Occipital lobe (tissue), 2 donors: ENCODE measurements around the gene SLC1A1. TPM values are rescaled to one million over a fixed set of nuclear protein-coding genes. Genes with fewer than 3 reads are reported as not detected.

Source experiments
- DNase-seq: peaks from one replicate; lab custom pipeline; 2025; lab: John Stamatoyannopoulos, UW
- total RNA-seq: library from RNA; depleted of rRNA; stranded (reverse); fragments of >200 nt; gene quantifications from one replicate; pipeline ENCODE4 v1.2.3, GENCODE V29; 2014

The SLC1A1 gene
- total RNA-seq, 1 donor from 2014 or later, result 54.7 TPM

DNA sequence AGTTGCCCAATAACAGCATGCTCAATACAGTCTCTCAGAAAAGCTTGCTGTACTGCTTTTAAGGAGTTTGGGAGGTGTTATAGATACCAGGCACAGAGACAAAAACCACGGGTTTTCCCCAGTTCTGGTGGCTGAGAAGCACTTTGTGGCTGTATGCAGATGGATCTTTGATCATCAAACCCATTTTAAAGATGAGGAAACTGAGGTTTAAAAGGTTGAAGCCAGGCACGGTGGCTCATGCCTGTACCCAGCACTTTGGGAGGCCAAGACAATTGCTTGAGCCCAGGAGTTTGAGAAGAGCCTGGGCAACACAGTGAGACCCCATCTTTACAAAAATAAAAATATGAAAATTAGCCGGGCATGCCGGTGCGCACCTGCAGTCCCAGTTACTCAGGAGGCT is 125.5 kb downstream of the SLC1A1 start:
- DNase-seq, result no peak

DNA sequence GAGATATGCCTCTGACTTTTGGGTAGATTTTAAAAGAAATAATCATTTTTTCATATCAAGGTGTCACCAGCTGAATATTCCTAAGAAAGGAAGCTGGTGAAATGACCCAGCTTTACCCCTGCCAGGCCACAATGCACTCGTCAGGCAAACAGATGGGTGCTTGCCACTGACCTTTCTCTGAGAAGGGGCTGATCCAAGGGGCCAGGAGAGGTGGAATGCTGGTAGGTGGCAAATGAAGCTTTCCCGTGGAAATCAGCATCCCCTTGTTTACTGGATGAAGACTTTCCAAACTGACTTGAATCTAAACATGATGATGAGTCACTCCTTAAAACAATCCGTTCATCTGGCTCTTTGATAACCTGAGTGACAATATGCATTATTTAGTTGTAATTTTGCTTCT is 127.5 kb downstream of the SLC1A1 start:
- no peak for DNase-seq

DNA sequence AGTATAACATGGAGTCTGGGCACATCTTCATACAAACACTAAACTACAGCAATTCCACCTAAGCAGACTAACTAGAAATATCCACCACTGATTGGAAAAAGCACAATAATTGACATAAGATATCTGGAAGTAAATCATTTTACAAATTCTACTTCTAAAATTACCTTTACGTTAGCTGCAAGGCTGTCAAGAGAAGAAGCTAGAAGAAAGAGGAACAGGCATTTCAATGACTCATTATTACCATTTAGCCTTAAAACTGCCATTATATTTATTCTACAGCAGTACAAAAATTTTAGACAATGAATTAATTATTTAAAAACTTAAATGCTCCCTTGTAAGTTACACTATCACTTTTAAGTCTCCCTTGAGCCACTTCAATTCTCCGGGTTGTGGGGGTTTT is 128.4 kb downstream of the SLC1A1 start:
- DNase-seq, result no peak

DNA sequence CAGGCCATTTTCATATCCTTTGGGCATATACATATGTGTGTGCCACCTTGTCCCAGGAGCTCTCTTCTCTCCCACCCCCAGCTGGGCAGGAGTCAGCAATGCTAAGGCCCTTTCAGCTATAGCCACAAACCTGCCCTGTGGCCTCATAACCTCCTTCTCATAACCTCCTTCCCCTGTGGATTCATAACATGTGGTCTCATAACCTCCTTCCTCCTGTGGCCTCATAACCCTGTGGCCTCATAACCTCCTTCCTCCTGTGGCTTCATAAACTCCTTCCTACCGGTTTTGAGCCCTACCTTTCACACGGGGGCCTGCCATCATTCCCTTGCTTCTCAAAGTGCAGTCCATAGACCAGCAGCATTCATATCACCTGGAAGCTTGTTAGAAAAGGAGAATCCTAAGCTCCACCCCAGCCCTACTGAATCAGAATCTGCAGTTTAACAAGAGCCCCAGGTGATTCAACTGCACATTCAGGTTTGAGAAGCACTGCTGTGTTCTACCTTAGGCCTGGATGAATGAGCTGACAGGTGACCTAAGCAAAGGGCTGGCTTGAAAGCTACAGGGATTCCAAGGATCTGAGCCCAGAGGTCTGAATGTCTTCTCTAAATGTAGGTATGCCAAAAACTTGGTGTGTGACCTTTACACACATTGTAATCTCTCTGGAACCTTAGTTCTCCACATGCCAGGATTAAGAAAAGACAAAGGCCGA is 129.9 kb downstream of the SLC1A1 start:
- no peak for DNase-seq

DNA sequence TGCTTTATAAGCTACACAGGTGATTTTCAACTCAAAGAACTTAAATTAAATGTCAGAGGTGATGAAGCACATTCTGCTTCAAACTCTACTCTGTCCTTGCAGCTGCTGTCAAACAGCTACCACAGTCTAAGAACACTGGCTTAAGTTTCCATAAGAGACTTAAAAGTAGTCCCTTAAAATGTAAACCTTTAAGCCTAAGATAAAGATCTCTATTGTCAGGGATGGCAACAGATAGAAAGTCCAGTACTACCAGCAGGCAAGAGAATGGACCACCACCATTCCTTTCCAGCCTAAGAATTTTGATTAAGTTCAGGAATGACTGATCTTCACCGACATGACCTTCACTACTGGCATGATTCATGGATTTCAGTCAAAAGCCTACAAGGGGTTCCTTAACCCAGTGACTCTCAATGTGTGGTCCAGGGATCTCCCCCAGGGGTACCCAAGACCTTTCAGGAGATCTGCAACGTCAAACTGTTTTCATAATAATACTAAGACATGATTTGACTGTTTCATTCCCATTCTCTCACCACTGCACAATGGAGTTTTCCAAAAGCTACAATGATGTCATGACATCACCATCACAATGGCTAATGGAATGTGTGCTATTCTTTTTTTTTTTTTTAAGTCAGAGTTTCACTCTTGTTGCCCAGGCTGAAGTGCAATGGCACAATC is 130.8 kb downstream of the SLC1A1 start:
- no peak for DNase-seq

DNA sequence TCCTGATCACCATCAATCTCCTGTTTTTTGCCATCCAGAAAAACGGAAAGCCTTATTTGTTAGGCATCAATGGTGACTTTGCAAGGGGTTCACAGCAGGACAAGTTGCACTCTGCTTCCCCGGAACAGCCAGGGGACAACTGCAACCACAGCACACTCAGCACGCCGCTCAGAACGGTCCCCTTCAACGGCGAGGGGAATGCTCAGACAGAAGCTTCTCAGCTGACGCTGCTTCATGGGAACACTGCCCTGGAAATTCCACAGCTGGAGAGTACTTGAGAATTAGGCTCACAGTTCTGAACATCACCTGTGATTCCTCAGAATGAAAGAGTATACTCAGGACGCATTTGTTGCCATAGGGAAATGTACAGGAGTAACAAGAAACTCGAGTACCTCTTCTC is 131.7 kb downstream of the SLC1A1 start:
- DNase-seq, result no peak

DNA sequence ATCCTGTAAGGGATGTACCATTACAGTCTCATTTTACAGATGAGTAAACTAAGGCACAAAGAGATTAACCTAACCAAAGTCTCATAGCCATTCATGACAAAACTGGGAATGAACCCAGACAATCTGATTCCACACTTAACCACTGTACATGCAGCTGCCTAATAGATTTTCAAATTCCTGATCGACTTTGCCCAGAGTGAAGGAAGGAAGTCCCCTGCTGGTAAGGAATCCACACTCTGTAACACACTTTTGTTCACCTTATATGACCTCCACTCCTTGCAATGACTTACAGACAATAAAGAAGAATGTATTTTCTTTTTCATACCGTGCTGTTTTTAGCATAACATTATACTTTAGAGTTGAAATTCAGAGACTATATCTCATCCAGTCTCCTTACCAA is 140.6 kb downstream of the SLC1A1 start:
- DNase-seq, result no peak

Other genes starting within 250 kb of the SLC1A1 start
- gene GLIS3, start 190.4 kb upstream of the SLC1A1 start, total RNA-seq, result 49.3 TPM
- 18.2 TPM for gene PLPP6, start 171.8 kb downstream of the SLC1A1 start, total RNA-seq
- gene SPATA6L, start 176.0 kb downstream of the SLC1A1 start, total RNA-seq, result 10.9 TPM
- gene CDC37L1, start 189.1 kb downstream of the SLC1A1 start, total RNA-seq, result 45.1 TPM